ENCODE results near the gene STEAP3. TPM values are rescaled to one million over a fixed set of nuclear protein-coding genes. Genes with fewer than 3 reads are reported as not detected.

STEAP3 gene
- total RNA-seq, 1 donor, result 1.5 TPM

DNA sequence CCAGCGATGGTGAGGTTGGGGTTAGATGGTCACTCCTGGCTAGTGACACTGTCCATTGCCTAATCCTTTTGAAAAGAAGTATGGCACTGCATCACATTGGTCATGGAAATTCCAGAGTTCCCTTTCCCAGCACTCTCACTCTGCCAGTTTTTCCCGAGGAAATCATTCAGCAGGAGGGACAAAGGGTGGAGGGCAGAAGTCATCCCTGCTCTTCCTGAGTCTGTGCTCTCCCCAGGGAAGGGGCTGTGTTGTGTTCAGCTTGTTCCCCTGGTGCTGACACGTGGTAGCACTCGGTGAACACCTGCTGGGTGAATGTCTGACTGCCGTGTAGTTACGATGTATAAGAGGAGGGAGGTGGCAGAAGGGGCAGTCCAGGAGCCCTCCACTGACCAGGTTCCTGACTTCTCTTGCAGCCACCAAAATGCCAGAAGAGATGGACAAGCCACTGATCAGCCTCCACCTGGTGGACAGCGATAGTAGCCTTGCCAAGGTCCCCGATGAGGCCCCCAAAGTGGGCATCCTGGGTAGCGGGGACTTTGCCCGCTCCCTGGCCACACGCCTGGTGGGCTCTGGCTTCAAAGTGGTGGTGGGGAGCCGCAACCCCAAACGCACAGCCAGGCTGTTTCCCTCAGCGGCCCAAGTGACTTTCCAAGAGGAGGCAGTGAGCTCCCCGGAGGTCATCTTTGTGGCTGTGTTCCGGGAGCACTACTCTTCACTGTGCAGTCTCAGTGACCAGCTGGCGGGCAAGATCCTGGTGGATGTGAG is 21.6 kb downstream of the STEAP3 start:
- Histone ChIP-seq H3K4me1 (ENCODE audit: insufficient read depth, low read length) (no peaks in the 10 kb centered on the region), H3K9me3 (ENCODE audit: low read depth, low read length) (no peaks in the 10 kb centered on the region), H3K27me3 (ENCODE audit: insufficient read depth, low read length) (no peaks in the 10 kb centered on the region), H3K4me3 (ENCODE audit: low read length) (no peak overlapping the region)

DNA sequence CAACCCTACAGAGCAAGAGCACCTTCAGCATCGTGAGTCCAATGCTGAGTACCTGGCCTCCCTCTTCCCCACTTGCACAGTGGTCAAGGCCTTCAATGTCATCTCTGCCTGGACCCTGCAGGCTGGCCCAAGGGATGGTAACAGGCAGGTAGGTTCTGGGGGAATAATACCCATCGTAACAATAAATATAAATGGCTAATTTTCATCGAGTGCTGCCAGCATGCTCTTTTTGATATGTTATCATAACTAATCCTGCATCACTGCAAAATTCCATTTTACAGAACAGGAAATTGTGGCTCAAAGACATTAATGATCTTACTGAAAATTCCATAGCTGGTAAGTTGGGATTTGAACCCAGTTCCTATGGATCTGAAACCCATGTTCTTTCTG is 22.2 kb downstream of the STEAP3 start:
- H3K4me1 ChIP-seq (ENCODE audit: insufficient read depth, low read length), result no peaks in the 10 kb centered on the region
- H3K4me3 ChIP-seq (ENCODE audit: low read length), result no peak overlapping the region
- H3K9me3 ChIP-seq (ENCODE audit: low read depth, low read length), result no peaks in the 10 kb centered on the region
- no peaks in the 10 kb centered on the region for H3K27me3 ChIP-seq (ENCODE audit: insufficient read depth, low read length)

DNA sequence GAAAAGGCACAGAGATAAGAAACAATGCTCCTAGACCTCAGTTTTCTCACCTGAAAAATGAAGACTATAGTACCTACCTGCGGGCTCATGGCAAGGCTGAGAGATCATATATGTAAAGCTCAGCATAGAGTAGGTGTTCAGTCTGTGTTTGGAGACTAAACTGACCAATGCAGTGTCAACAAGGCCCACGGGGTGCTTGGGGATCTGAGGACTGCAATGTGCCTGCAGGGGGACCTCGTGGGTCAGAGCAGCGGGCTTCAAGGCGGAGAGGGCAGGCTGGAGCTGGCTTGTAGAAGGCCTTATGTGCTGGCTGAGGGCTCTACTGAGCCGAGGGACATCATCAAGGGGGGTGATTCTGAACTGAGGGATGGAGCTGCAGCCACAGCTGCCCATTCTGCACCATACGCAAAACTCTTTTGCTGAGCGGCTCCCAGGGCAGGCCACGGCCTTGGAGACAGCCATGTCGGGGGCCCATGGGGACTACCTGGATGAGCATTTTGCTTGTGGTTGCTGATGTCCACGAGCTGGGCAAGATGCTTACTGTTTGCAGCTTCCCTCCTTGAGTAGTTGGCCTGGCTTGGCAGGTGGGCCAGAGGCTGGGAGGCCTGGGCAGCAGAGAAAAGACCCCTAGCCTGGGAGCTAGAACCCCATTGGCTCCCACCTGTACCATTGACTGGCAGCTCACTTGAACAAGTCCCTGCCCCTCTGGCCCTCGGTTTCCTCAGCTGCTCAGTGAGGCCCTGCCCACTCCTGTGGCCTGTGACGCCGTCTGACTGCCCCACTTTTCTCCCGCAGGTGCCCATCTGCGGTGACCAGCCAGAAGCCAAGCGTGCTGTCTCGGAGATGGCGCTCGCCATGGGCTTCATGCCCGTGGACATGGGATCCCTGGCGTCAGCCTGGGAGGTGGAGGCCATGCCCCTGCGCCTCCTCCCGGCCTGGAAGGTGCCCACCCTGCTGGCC is 23.5 kb downstream of the STEAP3 start:
- Histone ChIP-seq H3K4me3 (ENCODE audit: low read length) (no peak overlapping the region), H3K9me3 (ENCODE audit: low read depth, low read length) (no peaks in the 10 kb centered on the region), H3K4me1 (ENCODE audit: insufficient read depth, low read length) (no peaks in the 10 kb centered on the region), H3K27me3 (ENCODE audit: insufficient read depth, low read length) (no peaks in the 10 kb centered on the region)

DNA sequence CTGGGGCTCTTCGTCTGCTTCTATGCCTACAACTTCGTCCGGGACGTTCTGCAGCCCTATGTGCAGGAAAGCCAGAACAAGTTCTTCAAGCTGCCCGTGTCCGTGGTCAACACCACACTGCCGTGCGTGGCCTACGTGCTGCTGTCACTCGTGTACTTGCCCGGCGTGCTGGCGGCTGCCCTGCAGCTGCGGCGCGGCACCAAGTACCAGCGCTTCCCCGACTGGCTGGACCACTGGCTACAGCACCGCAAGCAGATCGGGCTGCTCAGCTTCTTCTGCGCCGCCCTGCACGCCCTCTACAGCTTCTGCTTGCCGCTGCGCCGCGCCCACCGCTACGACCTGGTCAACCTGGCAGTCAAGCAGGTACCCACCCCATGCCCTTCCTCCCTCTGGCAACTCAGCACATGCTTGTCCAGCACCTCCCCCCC is 24.2 kb downstream of the STEAP3 start:
- Histone ChIP-seq H3K4me1 (ENCODE audit: insufficient read depth, low read length) (no peaks in the 10 kb centered on the region), H3K27me3 (ENCODE audit: insufficient read depth, low read length) (no peaks in the 10 kb centered on the region), H3K9me3 (ENCODE audit: low read depth, low read length) (no peaks in the 10 kb centered on the region), H3K4me3 (ENCODE audit: low read length) (no peak overlapping the region)

DNA sequence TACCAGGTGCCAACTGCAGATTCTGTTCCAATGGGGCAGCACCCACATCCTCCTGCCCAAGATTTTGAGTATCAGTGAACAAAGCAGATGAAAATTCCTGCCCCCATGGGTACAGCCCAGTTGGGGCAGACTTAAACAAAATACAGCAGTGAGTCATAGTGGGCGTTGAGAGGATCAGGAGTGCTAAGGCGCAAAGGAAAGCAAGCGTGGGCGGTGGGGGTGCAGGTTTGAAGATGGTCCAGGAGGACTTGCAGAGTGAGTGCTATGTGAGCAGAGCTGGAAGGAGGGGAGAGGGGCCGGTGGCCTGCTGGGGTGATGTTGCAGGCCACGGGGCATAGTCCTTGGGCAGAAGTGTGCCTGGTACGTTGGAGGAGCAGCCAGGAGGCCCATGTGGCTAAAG is 24.7 kb downstream of the STEAP3 start:
- Histone ChIP-seq H3K27me3 (ENCODE audit: insufficient read depth, low read length) (no peaks in the 10 kb centered on the region), H3K4me3 (ENCODE audit: low read length) (no peak overlapping the region), H3K9me3 (ENCODE audit: low read depth, low read length) (no peaks in the 10 kb centered on the region), H3K4me1 (ENCODE audit: insufficient read depth, low read length) (no peaks in the 10 kb centered on the region)

DNA sequence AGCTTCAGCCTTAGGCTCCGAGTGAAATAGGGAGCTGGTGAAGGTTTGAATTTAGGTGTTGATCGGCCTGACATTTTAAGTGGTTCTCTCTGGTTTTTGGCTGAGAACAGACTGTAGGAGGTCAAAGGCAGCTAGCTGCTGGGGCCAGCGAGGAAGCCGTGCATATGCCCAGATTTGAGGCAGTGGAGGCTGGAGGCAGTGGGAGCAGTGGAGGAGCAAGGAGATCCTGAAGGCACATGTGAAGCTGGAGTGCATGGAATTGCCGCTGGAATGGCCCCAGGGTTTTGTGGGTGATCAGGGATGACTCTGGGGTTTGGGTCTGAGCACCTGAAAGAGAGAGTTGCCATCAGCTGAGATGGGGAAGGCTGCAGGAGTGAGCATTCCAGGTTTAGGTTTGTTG is 25.1 kb downstream of the STEAP3 start:
- Histone ChIP-seq H3K4me3 (ENCODE audit: low read length) (no peak overlapping the region), H3K27me3 (ENCODE audit: insufficient read depth, low read length) (no peaks in the 10 kb centered on the region), H3K4me1 (ENCODE audit: insufficient read depth, low read length) (no peaks in the 10 kb centered on the region), H3K9me3 (ENCODE audit: low read depth, low read length) (no peaks in the 10 kb centered on the region)

DNA sequence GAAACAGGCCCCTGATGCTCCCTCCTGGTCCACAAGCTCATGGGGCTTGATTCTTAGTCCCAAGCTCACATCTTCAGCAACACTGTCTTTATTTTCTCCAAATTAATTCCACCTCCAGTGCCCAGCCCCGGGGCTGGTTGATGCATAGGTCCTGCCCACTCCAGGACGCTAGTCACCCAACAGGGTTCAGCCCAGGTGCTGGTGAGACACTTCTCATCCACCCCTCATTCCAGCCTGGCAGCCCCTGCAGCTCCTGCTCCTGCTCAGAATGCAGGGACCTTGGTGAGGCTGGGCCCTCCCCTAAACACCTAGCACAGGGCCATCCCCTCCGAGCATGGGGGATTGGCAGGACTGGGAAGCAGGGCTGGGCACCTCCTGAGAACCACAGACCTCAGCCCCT is 25.7 kb downstream of the STEAP3 start:
- no peak overlapping the region for H3K4me3 ChIP-seq (ENCODE audit: low read length)
- no peaks in the 10 kb centered on the region for H3K27me3 ChIP-seq (ENCODE audit: insufficient read depth, low read length)
- no peaks in the 10 kb centered on the region for H3K9me3 ChIP-seq (ENCODE audit: low read depth, low read length)
- H3K4me1 ChIP-seq (ENCODE audit: insufficient read depth, low read length), result no peaks in the 10 kb centered on the region

DNA sequence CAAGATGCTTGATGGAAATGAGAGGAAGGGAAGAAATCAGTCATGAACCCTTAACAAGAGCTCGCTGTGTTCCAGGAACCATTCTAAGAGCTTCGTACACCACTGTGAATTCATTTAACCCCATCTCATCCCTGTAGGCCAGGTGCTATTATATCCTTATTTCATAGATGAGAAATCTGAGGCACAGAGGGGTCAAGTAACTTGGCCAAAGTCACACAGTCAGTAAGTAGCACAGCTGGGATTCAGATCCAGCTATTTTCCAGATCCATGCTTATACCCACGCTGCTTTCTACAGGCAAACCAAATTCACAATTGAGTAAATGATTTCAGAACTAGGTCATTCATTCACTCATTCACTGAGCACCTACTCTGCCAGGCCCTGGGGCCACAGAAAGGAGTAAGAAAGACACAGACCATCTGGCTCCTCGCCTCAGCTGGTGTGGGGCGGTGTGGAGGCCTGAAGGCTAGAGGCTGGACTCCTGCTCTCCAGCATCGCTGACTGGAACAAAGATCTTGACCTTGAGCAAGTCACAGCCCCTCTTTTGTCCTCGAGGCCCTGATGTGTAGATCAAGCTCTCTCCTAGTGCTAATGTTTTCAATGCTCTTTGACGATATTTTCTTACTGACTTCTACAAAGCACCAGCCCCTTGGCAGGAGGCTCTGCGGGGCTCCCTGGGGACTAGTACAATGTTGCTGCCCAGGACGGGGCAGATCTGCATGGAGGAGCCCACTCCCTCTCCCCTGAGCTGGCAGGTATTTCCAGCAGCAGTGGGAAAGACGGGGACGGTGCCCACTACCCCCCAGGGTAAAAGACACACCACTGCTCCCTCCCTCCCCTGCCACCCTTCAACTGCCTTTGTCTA is 26.5 kb downstream of the STEAP3 start:
- Histone ChIP-seq H3K27me3 (ENCODE audit: insufficient read depth, low read length) (no peaks in the 10 kb centered on the region), H3K4me3 (ENCODE audit: low read length) (no peak overlapping the region), H3K9me3 (ENCODE audit: low read depth, low read length) (no peaks in the 10 kb centered on the region), H3K4me1 (ENCODE audit: insufficient read depth, low read length) (no peaks in the 10 kb centered on the region)

DNA sequence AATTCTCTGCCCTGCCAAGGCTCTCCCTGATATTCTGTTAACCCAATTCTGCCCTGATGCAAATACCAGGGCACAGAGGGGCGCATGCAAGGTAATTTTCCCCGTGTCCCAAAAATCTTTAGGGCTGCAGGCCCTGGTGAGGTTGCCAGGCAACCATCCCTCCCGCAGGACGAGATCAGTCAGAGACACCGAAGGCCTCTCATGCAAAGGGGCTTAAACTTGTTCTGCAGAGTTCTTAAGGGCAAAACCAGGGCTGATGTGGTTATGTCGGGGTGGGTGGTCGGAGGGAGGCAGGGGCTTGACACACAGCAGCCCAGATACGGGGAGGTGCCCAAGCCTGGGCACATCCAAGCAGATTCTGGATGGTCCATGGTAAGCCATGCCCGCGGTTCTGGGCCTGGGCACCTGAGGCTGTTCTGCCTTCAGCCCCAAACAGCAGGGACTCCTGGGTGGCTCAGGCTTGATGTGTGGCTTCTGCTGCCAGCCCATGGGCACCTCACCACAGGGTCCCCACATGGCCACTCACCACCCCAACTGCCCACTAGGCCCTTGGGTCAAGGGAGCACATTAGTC is 27.2 kb downstream of the STEAP3 start:
- Histone ChIP-seq H3K4me1 (ENCODE audit: insufficient read depth, low read length) (no peaks in the 10 kb centered on the region), H3K27me3 (ENCODE audit: insufficient read depth, low read length) (no peaks in the 10 kb centered on the region), H3K9me3 (ENCODE audit: low read depth, low read length) (no peaks in the 10 kb centered on the region), H3K4me3 (ENCODE audit: low read length) (no peak overlapping the region)

DNA sequence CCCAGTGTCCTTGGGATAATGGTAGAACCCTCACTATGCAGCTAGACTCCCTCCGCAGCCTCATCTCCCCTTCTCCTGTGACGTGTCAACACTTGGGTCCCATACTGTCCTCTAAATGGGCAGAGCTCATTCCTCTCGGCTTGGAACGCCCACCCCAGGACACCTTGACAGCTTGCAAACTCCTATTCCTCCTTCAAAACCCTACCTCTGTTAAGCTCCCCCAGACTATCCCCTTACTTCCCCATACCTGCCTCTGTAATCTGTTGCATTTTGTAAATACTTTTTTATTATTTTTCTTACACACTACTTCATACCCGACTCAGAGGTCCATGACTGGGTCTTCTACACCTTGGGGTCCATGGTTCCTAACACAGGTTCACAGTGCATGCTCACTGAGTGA is 28.0 kb downstream of the STEAP3 start:
- Histone ChIP-seq H3K9me3 (ENCODE audit: low read depth, low read length) (no peaks in the 10 kb centered on the region), H3K27me3 (ENCODE audit: insufficient read depth, low read length) (no peaks in the 10 kb centered on the region), H3K4me1 (ENCODE audit: insufficient read depth, low read length) (no peaks in the 10 kb centered on the region), H3K4me3 (ENCODE audit: low read length) (no peak overlapping the region)

DNA sequence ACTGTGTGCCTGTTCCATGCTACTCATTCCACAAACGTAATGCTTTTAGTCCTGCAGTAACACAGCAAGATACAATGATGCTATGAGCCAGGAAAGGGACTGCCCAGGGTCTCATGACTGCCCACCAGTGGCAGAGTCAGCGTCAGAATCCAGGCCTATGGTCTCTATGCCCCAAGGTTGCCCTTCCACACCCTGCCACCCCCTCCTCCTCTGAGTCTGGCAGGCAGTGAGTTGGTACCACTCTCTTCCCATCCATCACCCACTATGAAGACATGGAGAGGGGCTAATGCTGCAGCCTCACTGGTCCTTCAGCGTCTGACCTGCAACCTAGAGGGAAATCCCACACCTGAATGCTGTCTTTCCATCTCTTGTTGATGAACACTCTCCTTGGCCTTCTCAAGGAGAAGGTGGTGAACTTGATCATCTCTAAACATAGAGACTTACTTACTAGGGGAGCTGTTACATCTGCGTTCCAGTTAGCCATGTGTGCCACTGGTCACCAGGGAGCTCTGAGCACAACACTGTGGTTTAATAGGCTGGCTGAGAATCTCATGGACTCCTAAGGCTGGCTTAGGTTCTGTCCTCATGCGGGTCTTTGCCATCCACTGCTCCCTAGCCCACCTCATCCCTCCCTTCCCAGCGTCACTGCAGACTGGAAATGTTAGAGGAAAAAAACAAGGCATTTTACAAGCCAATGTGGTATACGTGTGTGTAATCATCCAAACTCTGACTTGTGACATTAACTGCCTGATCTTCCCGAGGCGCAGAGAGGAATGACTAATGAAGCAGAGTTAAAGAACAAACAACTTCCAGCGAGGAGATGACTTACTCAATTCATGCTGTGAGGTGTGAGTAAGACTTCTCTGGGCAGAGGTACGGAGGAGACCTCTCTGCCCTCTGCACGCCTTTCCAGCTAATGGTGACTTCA is 28.8 kb downstream of the STEAP3 start:
- Histone ChIP-seq H3K27me3 (ENCODE audit: insufficient read depth, low read length) (no peaks in the 10 kb centered on the region), H3K9me3 (ENCODE audit: low read depth, low read length) (no peaks in the 10 kb centered on the region), H3K4me1 (ENCODE audit: insufficient read depth, low read length) (no peaks in the 10 kb centered on the region), H3K4me3 (ENCODE audit: low read length) (no peak overlapping the region)

DNA sequence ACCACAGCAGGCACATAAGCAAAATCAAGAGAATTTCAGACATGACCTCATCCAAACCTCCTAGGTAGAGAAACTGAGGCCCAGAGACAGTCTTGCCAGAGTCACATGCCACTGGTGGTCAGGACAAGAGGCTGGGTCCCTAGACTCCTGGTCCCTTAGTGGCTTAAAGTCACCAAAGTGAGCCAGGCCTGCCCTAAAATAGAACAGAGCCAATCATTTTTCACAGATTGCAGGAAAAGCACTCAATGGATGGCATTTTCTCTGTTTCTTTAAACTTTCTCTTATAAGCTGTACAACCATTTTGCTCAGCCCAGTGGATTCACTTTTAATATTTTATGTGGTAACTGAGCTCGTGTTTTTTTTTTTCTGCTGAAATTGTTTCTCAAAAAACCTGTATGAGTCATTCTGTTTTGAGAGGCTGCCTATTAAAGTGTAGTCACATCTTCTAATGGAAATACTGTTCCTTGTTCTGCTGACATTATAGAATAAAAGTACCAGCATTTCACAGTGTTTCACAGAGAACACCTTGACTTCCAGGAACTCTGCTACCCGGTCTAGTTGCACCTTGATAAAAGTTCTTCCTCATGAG is 29.6 kb downstream of the STEAP3 start:
- Histone ChIP-seq H3K4me1 (ENCODE audit: insufficient read depth, low read length) (no peaks in the 10 kb centered on the region), H3K4me3 (ENCODE audit: low read length) (no peak overlapping the region), H3K27me3 (ENCODE audit: insufficient read depth, low read length) (no peaks in the 10 kb centered on the region)

DNA sequence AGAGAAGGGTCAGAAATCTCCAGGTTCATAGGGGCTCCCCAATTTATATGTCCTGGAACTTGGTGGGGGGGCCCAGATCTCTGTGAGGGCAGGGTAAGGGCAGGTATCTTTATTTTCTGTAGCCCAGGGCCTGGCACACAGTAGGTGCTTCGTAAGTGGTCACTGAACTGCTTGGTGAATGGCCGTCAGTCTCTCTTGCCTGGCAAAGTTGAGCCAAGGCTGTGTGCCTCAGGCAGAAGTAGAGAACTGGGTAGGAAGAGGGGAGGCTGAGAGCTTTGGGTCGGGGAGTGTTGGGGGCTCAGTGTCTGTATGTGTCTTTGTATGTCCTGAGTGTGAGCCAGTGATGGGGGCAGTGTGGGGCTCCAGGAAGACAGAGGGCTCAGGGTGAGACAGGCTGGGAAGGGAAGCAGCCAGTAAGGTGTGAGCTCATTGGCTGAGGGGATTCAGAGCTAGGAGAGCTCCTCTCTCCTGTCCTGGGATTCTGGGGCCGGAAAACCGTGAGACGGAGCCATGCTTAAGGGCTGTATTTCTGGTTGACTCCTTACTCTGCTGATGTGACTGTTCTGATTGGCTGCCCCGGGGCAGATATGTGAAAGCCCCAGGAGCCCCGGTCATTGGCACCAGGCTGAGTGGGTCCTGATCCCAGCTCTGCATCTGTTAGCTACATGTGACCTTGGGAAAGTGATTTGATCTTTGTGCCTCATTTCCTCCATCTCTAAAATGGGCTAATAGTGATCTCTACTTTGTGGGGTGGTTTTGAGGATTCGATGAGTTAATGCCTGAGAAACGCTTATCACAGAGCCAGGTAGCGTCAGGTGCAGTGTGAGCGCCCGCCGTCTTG is 30.3 kb downstream of the STEAP3 start:
- Histone ChIP-seq H3K9me3 (ENCODE audit: low read depth, low read length) (no peaks in the 10 kb centered on the region), H3K4me3 (ENCODE audit: low read length) (no peak overlapping the region), H3K4me1 (ENCODE audit: insufficient read depth, low read length) (no peaks in the 10 kb centered on the region), H3K27me3 (ENCODE audit: insufficient read depth, low read length) (no peaks in the 10 kb centered on the region)

More for the DNA sequence above, 29.6 kb downstream of the STEAP3 start:
- no peaks in the 10 kb centered on the region for H3K9me3 ChIP-seq (ENCODE audit: low read depth, low read length)

All from mononuclear cell (primary cell).